ENCODE measurements around the gene MYO3B. TPM values are rescaled to one million over a fixed set of nuclear protein-coding genes. Genes with fewer than 3 reads are reported as not detected.

MYO3B gene
- total RNA-seq, 1 experiment from 2014 or later, result not detected

DNA sequence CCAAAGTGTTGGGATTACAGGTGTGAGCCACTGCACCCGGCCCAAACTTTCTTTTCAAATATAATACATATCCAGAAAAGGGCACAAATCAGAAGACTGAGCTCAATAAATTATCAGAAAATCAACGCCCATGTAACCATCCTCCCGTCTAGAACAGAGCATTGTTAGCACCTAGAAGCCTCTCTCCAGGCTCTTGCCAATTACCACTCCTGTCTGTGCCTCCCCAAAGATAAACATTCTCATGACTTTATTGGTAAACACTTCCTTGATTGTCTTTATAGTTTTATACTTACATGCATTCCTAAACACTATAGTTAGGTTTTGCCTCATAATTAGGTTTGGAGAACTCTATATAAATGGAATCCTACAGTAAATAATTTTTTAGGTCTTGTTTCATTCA lies 478.7 kb downstream of the MYO3B start:
- DNase-seq (ENCODE audit: unreplicated experiment), result no peak
- H3K4me3 Mint-ChIP-seq (ENCODE audit: unreplicated experiment), result no peak overlapping the region
- CTCF ChIA-PET, result no interaction called here
- H3K4me1 Mint-ChIP-seq (ENCODE audit: insufficient read depth, unreplicated experiment), result peaks cover 7% of the 10 kb centered on the region
- POLR2A ChIA-PET, result no interaction called here
- no peaks in the 10 kb centered on the region for H3K27me3 Mint-ChIP-seq (ENCODE audit: insufficient read depth, unreplicated experiment)
- no TSS peak for BruUV-seq (replicated peaks)
- H3K36me3 Mint-ChIP-seq (ENCODE audit: insufficient read depth, unreplicated experiment), result no peaks in the 10 kb centered on the region
- no peak overlapping the region for H3K27ac Mint-ChIP-seq (ENCODE audit: low read depth, unreplicated experiment)
- TF ChIP-seq, protein P1, sequence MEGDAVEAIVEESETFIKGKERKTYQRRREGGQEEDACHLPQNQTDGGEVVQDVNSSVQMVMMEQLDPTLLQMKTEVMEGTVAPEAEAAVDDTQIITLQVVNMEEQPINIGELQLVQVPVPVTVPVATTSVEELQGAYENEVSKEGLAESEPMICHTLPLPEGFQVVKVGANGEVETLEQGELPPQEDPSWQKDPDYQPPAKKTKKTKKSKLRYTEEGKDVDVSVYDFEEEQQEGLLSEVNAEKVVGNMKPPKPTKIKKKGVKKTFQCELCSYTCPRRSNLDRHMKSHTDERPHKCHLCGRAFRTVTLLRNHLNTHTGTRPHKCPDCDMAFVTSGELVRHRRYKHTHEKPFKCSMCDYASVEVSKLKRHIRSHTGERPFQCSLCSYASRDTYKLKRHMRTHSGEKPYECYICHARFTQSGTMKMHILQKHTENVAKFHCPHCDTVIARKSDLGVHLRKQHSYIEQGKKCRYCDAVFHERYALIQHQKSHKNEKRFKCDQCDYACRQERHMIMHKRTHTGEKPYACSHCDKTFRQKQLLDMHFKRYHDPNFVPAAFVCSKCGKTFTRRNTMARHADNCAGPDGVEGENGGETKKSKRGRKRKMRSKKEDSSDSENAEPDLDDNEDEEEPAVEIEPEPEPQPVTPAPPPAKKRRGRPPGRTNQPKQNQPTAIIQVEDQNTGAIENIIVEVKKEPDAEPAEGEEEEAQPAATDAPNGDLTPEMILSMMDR (IDR thresholded peaks at IDR 0.05; ENCODE audit: unreplicated experiment), result no peak
- intact Hi-C loops (cut with micrococcal nuclease), result no loop called here
- no peaks in the 10 kb centered on the region for H3K9me3 Mint-ChIP-seq (ENCODE audit: unreplicated experiment)

DNA sequence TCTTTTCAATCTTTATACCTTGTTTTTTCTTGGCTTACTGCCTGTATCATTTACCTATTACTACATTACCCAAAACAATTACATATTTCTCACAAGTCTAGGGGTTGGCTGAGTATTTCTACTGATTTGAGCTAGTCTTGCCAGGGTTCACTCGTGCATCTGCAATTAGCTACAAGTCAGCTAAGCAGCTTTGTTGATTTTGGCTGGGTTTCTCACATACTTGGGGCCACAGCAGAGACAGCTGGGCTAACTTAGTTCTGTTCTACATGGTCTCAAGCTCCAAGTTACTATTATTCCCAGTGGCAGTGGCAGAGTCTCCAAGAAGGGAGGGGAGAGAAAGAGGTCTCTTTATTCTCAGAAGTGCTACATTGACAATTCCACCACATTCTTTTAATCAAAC lies 482.5 kb downstream of the MYO3B start:
- ChIA-PET POLR2A (interaction anchor here (0.5 to 0.7 kb wide), 2 partner anchors 74 to 108 kb away, joined by 3 read pairs; no protein-coding TSS in a partner anchor), CTCF (interaction anchor here (1.1 kb wide), 1 partner anchor 939 kb away, joined by 3 read pairs; no protein-coding TSS in a partner anchor)
- TF ChIP-seq, protein P1 (IDR thresholded peaks at IDR 0.05; ENCODE audit: unreplicated experiment), result no peak
- peaks cover under 1% of the 10 kb centered on the region for H3K27me3 Mint-ChIP-seq (ENCODE audit: insufficient read depth, unreplicated experiment)
- no peak overlapping the region for H3K27ac Mint-ChIP-seq (ENCODE audit: low read depth, unreplicated experiment)
- intact Hi-C loops (cut with micrococcal nuclease), result no loop called here
- no peak overlapping the region for H3K4me3 Mint-ChIP-seq (ENCODE audit: unreplicated experiment)
- no peaks in the 10 kb centered on the region for H3K36me3 Mint-ChIP-seq (ENCODE audit: insufficient read depth, unreplicated experiment)
- peak; percentile 30 for DNase-seq (ENCODE audit: unreplicated experiment)
- H3K4me1 Mint-ChIP-seq (ENCODE audit: insufficient read depth, unreplicated experiment), result peaks cover 7% of the 10 kb centered on the region
- no TSS peak for BruUV-seq (replicated peaks)
- H3K9me3 Mint-ChIP-seq (ENCODE audit: unreplicated experiment), result no peaks in the 10 kb centered on the region

DNA sequence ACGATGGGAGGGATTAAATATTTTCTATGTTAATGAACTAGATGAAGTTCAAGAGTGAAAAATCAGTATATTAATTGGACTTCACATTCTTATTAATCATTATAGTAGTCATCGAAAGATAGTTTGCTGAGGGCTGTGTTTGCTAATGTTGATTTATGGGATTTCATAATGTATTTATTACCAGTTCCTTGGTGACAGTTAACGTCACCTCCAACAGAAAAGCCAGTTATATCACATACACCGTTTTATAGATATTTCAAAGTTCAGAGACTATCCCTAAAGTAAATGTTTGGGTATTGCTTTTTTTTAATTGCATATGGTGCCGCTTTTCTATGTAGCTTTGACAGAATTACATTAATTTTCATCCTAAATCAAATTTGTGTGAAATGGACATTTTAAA lies 487.8 kb downstream of the MYO3B start:
- ChIA-PET CTCF (interaction anchor here (1.1 kb wide), 1 partner anchor 19 kb away, joined by 4 read pairs; no protein-coding TSS in a partner anchor), POLR2A (no interaction called here)
- no peak for DNase-seq (ENCODE audit: unreplicated experiment)
- no peak overlapping the region for H3K4me3 Mint-ChIP-seq (ENCODE audit: unreplicated experiment)
- peaks cover 7% of the 10 kb centered on the region for H3K27me3 Mint-ChIP-seq (ENCODE audit: insufficient read depth, unreplicated experiment)
- TF ChIP-seq, protein P1 (IDR thresholded peaks at IDR 0.05; ENCODE audit: unreplicated experiment), result no peak
- H3K27ac Mint-ChIP-seq (ENCODE audit: low read depth, unreplicated experiment), result no peak overlapping the region
- no peaks in the 10 kb centered on the region for H3K36me3 Mint-ChIP-seq (ENCODE audit: insufficient read depth, unreplicated experiment)
- peaks cover under 1% of the 10 kb centered on the region for H3K4me1 Mint-ChIP-seq (ENCODE audit: insufficient read depth, unreplicated experiment)
- H3K9me3 Mint-ChIP-seq (ENCODE audit: unreplicated experiment), result no peaks in the 10 kb centered on the region
- BruUV-seq (replicated peaks), result no TSS peak
- intact Hi-C loops (cut with micrococcal nuclease), result no loop called here

GRCh38 chr2:170669909-170670308 lies 492.0 kb downstream of the MYO3B start:
- Mint-ChIP-seq H3K36me3 (ENCODE audit: insufficient read depth, unreplicated experiment) (no peaks in the 10 kb centered on the region), H3K9me3 (ENCODE audit: unreplicated experiment) (no peaks in the 10 kb centered on the region), H3K27ac (ENCODE audit: low read depth, unreplicated experiment) (no peak overlapping the region), H3K4me3 (ENCODE audit: unreplicated experiment) (no peak overlapping the region), H3K4me1 (ENCODE audit: insufficient read depth, unreplicated experiment) (no peaks in the 10 kb centered on the region), H3K27me3 (ENCODE audit: insufficient read depth, unreplicated experiment) (peaks cover 7% of the 10 kb centered on the region)
- TF ChIP-seq, protein P1 (IDR thresholded peaks at IDR 0.05; ENCODE audit: unreplicated experiment), result no peak
- intact Hi-C loops (cut with micrococcal nuclease), result no loop called here
- POLR2A ChIA-PET, result no interaction called here
- no peak for DNase-seq (ENCODE audit: unreplicated experiment)
- CTCF ChIA-PET, result interaction anchor here (0.7 kb wide), 1 partner anchor 180 kb away, joined by 5 read pairs; no protein-coding TSS in a partner anchor
- BruUV-seq (replicated peaks), result no TSS peak
